ENCODE results near the gene TUBA4B.

- TF ChIP-seq POLR2AphosphoS5 (IDR thresholded peaks at IDR 0.05; ENCODE audit: borderline replicate concordance, low read depth, low read length) (no peak), EZH2 (IDR thresholded peaks at IDR 0.05) (no peak)
These were observed 15.3 kb downstream of the TUBA4B start for GRCh38 chr2:219268294-219268693.
